H1 (cell line): ENCODE data around the gene SOX6. TPM values are rescaled to one million over a fixed set of nuclear protein-coding genes. Genes with fewer than 3 reads are reported as not detected.

ENCODE experiments used
- CTCF ChIA-PET: fragments of 300-600 bp; sonication (Branson Sonifier 250); formaldehyde crosslinking; loops from one replicate; lab custom pipeline; 2021; ENCODE audit not compliant: partially characterized antibody; lab: Charles Lee
- POLR2A ChIA-PET: fragments of 300-600 bp; sonication (Branson Sonifier 250); formaldehyde crosslinking; loops from one replicate; lab custom pipeline; 2021; ENCODE audit warnings: inconsistent platforms; ENCODE audit not compliant: partially characterized antibody; lab: Charles Lee
- DNase-seq, 2 experiments: peaks; one replicate each; pipeline versions ENCODE4 v3.0.0 to v3.0.0-alpha.2; 2010 to 2022; ENCODE audit warnings: low spot score in 2 of 2, low read depth in 1 of 2, mixed read lengths in 1 of 2
- FAIRE-seq: peaks from 2 replicates; lab custom pipeline; 2011; peaks lifted over from hg19 to GRCh38; lab: Jason Lieb, UNC
- H2AFZ ChIP-seq: 2 replicates; pipeline ENCODE4 v1.8.1; 2012; ENCODE audit warnings: low read length, inconsistent platforms
- H2AK5ac ChIP-seq: 2 replicates; pipeline ENCODE4 v1.6.1; 2013; ENCODE audit warnings: low read depth, low read length
- H2BK120ac ChIP-seq: replicated peaks from 2 replicates; pipeline ENCODE3; 2013; ENCODE audit warnings: low read depth, low read length, inconsistent platforms
- H2BK12ac ChIP-seq: 2 replicates; pipeline ENCODE4 v1.6.1; 2013; ENCODE audit warnings: low read depth, low read length
- H2BK15ac ChIP-seq: 2 replicates; pipeline ENCODE4 v1.6.1; 2013; ENCODE audit warnings: low read length
- H2BK20ac ChIP-seq: 2 replicates; pipeline ENCODE4 v1.6.1; 2013; ENCODE audit warnings: low read length
- H2BK5ac ChIP-seq: 2 replicates; pipeline ENCODE4 v1.6.1; 2013; ENCODE audit warnings: low read depth, low read length
- H3K14ac ChIP-seq: 2 replicates; pipeline ENCODE4 v1.6.1; 2013; ENCODE audit warnings: inconsistent platforms; ENCODE audit not compliant: insufficient read length
- H3K18ac ChIP-seq: 2 replicates; pipeline ENCODE4 v1.6.1; 2013; ENCODE audit warnings: low read length; ENCODE audit errors: extremely low read depth
- H3K23ac ChIP-seq: 2 replicates; pipeline ENCODE4 v1.6.1; 2013; ENCODE audit warnings: inconsistent platforms; ENCODE audit not compliant: insufficient read length
- H3K23me2 ChIP-seq: 2 replicates; pipeline ENCODE4 v1.6.1; 2013; ENCODE audit warnings: low read depth, low read length
- H3K27ac ChIP-seq: 2 replicates; pipeline ENCODE4 v1.6.1; 2011; ENCODE audit warnings: low read depth, low read length, inconsistent platforms
- H3K27me3 ChIP-seq, 4 experiments: replicated peaks in 1 of 4; 1 replicate in 1 of 4; 2 replicates in 3 of 4; pipeline versions ENCODE4 v1.6.1 to v1.8.1; 2011 to 2013; ENCODE audit warnings: low read length in 3 of 4, mild to moderate bottlenecking in 3 of 4, inconsistent platforms in 2 of 4, mixed read lengths in 2 of 4, moderate library complexity in 1 of 4; ENCODE audit not compliant: control insufficient read depth in 3 of 4, insufficient read depth in 3 of 4; ENCODE audit errors: extremely low read depth in 1 of 4
- H3K36me3 ChIP-seq, 4 experiments: 2 replicates each; pipeline versions ENCODE4 v1.6.1 to v1.8.1; 2011 to 2013; ENCODE audit warnings: mild to moderate bottlenecking in 4 of 4, low read length in 3 of 4, moderate library complexity in 2 of 4, control low read depth in 1 of 4, inconsistent platforms in 1 of 4; ENCODE audit not compliant: insufficient read depth in 4 of 4, control insufficient read depth in 2 of 4
- H3K4ac ChIP-seq: replicated peaks from 2 replicates; pipeline ENCODE3; 2013; ENCODE audit warnings: low read length, low read depth, mixed read lengths, inconsistent platforms; ENCODE audit not compliant: insufficient read length
- H3K4me1 ChIP-seq, 4 experiments: replicated peaks in 1 of 4; 1 replicate in 1 of 4; 2 replicates in 3 of 4; pipeline versions ENCODE4 v1.6.1 to v1.8.1; 2011 to 2013; ENCODE audit warnings: low read length in 3 of 4, inconsistent platforms in 2 of 4, mixed read lengths in 1 of 4; ENCODE audit not compliant: insufficient read depth in 4 of 4, control insufficient read depth in 3 of 4
- H3K4me2 ChIP-seq, 2 experiments: 2 replicates each; pipeline versions ENCODE4 v1.6.1 to v1.8.1; 2011 to 2013; ENCODE audit warnings: low read depth in 2 of 2, low read length in 2 of 2, control low read depth in 1 of 2, inconsistent platforms in 1 of 2, mild to moderate bottlenecking in 1 of 2; ENCODE audit not compliant: insufficient read depth in 1 of 2
- H3K4me3 ChIP-seq, 4 experiments: fragments of 200-600, 300-600 bp in 1 of 4; sonication (generic), shearing (Covaris generic), sonication (Bioruptor Twin) in 1 of 4; 2 replicates each; pipeline versions ENCODE4 v1.5.1 to v1.8.1; 2011 to 2016; ENCODE audit warnings: low read length in 4 of 4, low read depth in 3 of 4, control low read depth in 2 of 4, inconsistent platforms in 2 of 4, mild to moderate bottlenecking in 2 of 4, mixed read lengths in 1 of 4, moderate library complexity in 1 of 4; ENCODE audit not compliant: insufficient read depth in 2 of 4; ENCODE audit errors: extremely low read depth in 1 of 4
- H3K56ac ChIP-seq: replicated peaks from 2 replicates; pipeline ENCODE3; 2013; ENCODE audit warnings: low read depth, mild to moderate bottlenecking, mixed read lengths, low read length, inconsistent platforms; ENCODE audit not compliant: insufficient read length
- H3K79me1 ChIP-seq: 2 replicates; pipeline ENCODE4 v1.6.1; 2013; ENCODE audit warnings: low read depth, low read length, control low read depth
- H3K79me2 ChIP-seq, 2 experiments: 2 replicates each; pipeline versions ENCODE4 v1.6.1 to v1.8.1; 2012 to 2013; ENCODE audit warnings: low read length in 2 of 2, mild to moderate bottlenecking in 2 of 2, inconsistent platforms in 1 of 2; ENCODE audit not compliant: insufficient read depth in 2 of 2, control insufficient read depth in 1 of 2
- H3K9ac ChIP-seq, 4 experiments: replicated peaks in 1 of 4; 1 replicate in 1 of 4; 2 replicates in 3 of 4; pipeline versions ENCODE4 v1.6.1 to v1.8.1; 2011 to 2013; ENCODE audit warnings: low read depth in 3 of 4, low read length in 3 of 4, control low read depth in 2 of 4, mild to moderate bottlenecking in 2 of 4, moderate library complexity in 2 of 4, inconsistent platforms in 1 of 4; ENCODE audit errors: extremely low read depth in 1 of 4
- H3K9me3 ChIP-seq, 2 experiments: 2 replicates each; pipeline versions ENCODE4 v1.6.1 to v1.8.1; 2012 to 2013; ENCODE audit warnings: mild to moderate bottlenecking in 2 of 2, moderate library complexity in 2 of 2, control low read depth in 1 of 2, inconsistent platforms in 1 of 2, low read depth in 1 of 2, low read length in 1 of 2, mixed read lengths in 1 of 2; ENCODE audit not compliant: insufficient read depth in 2 of 2
- H4K20me1 ChIP-seq, 2 experiments: replicated peaks in 1 of 2; 2 replicates each; pipeline versions ENCODE3 to v1.8.1; 2011 to 2013; ENCODE audit warnings: inconsistent platforms in 2 of 2, low read length in 2 of 2, mild to moderate bottlenecking in 1 of 2; ENCODE audit not compliant: insufficient read depth in 2 of 2, control insufficient read depth in 1 of 2
- H4K5ac ChIP-seq: 2 replicates; pipeline ENCODE4 v1.6.1; 2013; ENCODE audit warnings: low read length, low read depth, mixed read lengths, inconsistent platforms; ENCODE audit not compliant: insufficient read length
- H4K8ac ChIP-seq: 2 replicates; pipeline ENCODE4 v1.8.0; 2013; ENCODE audit warnings: mild to moderate bottlenecking, moderate library complexity, low read length, inconsistent platforms; ENCODE audit not compliant: insufficient read depth; ENCODE audit errors: extremely low read depth
- H4K91ac ChIP-seq: replicated peaks from 2 replicates; pipeline ENCODE3; 2013; ENCODE audit warnings: low read length, mixed read lengths, inconsistent platforms; ENCODE audit not compliant: insufficient read length
- ATF2 ChIP-seq: IDR thresholded peaks from 2 replicates; pipeline ENCODE4 v1.6.1; 2012; ENCODE audit warnings: low read length, inconsistent platforms
- ATF3 ChIP-seq: IDR thresholded peaks from 2 replicates; pipeline ENCODE4 v1.6.1; 2011; ENCODE audit warnings: low read depth, mild to moderate bottlenecking, low read length; ENCODE audit not compliant: insufficient read depth
- CBX8 ChIP-seq: fragments of 300-800, 300-1000 bp; sonication (generic); IDR thresholded peaks from 2 replicates; pipeline ENCODE4 v1.7.1; 2016; ENCODE audit warnings: low read depth, low read length, borderline replicate concordance
- EP300 ChIP-seq, 2 experiments: IDR thresholded peaks; 1 replicate in 1 of 2; 2 replicates in 1 of 2; pipeline ENCODE4 v1.6.1; 2011 to 2012; ENCODE audit warnings: low read depth in 2 of 2, low read length in 2 of 2, mild to moderate bottlenecking in 2 of 2, borderline replicate concordance in 1 of 2, inconsistent platforms in 1 of 2, moderate library complexity in 1 of 2
- GABPA ChIP-seq: IDR thresholded peaks from 2 replicates; pipeline ENCODE4 v1.6.1; 2011; ENCODE audit warnings: mild to moderate bottlenecking, low read length, moderate library complexity, borderline replicate concordance; ENCODE audit not compliant: insufficient read depth
- JUND ChIP-seq: IDR thresholded peaks from 2 replicates; pipeline ENCODE4 v1.6.1; 2011; ENCODE audit warnings: mild to moderate bottlenecking, improper control_type of control experiment, low read length
- PHF8 ChIP-seq: fragments of 200-600 bp; sonication (generic); conservative IDR thresholded peaks from 2 replicates; pipeline ENCODE4 v1.7.1; 2012; ENCODE audit warnings: low read depth, mild to moderate bottlenecking, inconsistent platforms, low read length, moderate library complexity
- RFX5 ChIP-seq: IDR thresholded peaks from 2 replicates; pipeline ENCODE4 v1.6.1; 2011; ENCODE audit warnings: low read depth, low read length, improper control_type of control experiment, borderline replicate concordance
- WGBS, 2 experiments: shearing (Covaris generic) in 1 of 2; methylation state at CpG; one replicate each; pipeline versions ENCODE4 v1.1.6 to v1.1.7; 2013 to 2015; ENCODE audit warnings: low lambda C conversion rate in 2 of 2, mixed read lengths in 2 of 2, inconsistent platforms in 1 of 2, low coverage in 1 of 2, missing lambda C conversion rate in 1 of 2; ENCODE audit not compliant: insufficient replicate concordance in 2 of 2, insufficient coverage in 1 of 2, insufficient read length in 1 of 2; ENCODE audit errors: extremely low coverage in 1 of 2, missing lambda C conversion rate in 1 of 2; 5-methylcytosine and 5-hydroxymethylcytosine counted together
- polyA plus RNA-seq, 7 experiments: library from polyadenylated mRNA; depleted of rRNA in 3 of 7; stranded (reverse) in 5 of 7; unstranded in 2 of 7; fragments of >200 nt in 5 of 7; fragments of 200-250 nt in 2 of 7; gene quantifications; 1 replicate in 5 of 7; 2 replicates in 1 of 7; 4 replicates in 1 of 7; pipeline versions ENCODE4 v1.2.1 to v1.2.3, GENCODE V29; 2011 to 2013; ENCODE audit warnings: missing spikeins in 2 of 7, mixed read lengths in 2 of 7
- total RNA-seq: library from RNA; stranded (reverse); fragmentation: NEBNext Ultra II Directional; extraction: Animal tissue kit (Norgen Biotek cat#: 25700); gene quantifications from 2 replicates; pipeline ENCODE4 v1.2.1, GENCODE V29; 2021

The SOX6 gene
- total and polyA plus RNA-seq, 2 of the 8 experiments (the other 6 are each of a cell fraction or from before 2014, with no cell fraction given): 0.09 TPM; not detected in 1

- POLR2A ChIA-PET: no interaction called here
- Histone ChIP-seq H4K5ac (no peak overlapping the region), H3K79me1 (no peaks in the 10 kb centered on the region), H3K18ac (no peak overlapping the region), H2BK15ac (no peak overlapping the region), H3K4ac (no peak overlapping the region), H4K91ac (no peak overlapping the region), H3K27me3 (no peaks in the 10 kb centered on the region), H2AK5ac (no peak overlapping the region), H3K23me2 (no peaks in the 10 kb centered on the region), H3K27ac (no peak overlapping the region), H3K23ac (no peak overlapping the region), H2BK5ac (no peak overlapping the region), H2BK20ac (no peak overlapping the region), H3K79me2 (no peaks in the 10 kb centered on the region), H3K4me1 (peaks cover 0 to 4% (median under 1%) of the 10 kb centered on the region in 4 experiments; a peak in 2 of 7 replicates), H4K20me1 (no peaks in the 10 kb centered on the region), H3K9me3 (no peaks in the 10 kb centered on the region), H2AFZ (no peak overlapping the region), H3K4me2 (no peak overlapping the region), H3K14ac (no peak overlapping the region), H3K36me3 (no peaks in the 10 kb centered on the region), H3K9ac (no peak overlapping the region), H2BK12ac (no peak overlapping the region), H3K56ac (no peak overlapping the region), H3K4me3 (no peak overlapping the region), H2BK120ac (no peak overlapping the region), H4K8ac (no peak overlapping the region)
- DNase-seq: no peak
- CTCF ChIA-PET: no interaction called here
- no peak for FAIRE-seq
- 88% methylated on average over 2 of the region's 3 CpGs; no CpG with 5 or more reads in 1 of the 2 experiments for WGBS, 2 experiments
- TF ChIP-seq JUND: no peak
- TF ChIP-seq ATF2: no peak
- TF ChIP-seq RFX5: no peak
- TF ChIP-seq ATF3: no peak
- no peak for TF ChIP-seq EP300 (IDR thresholded peaks at IDR 0.05; ENCODE audit: borderline replicate concordance in 1 of 2, low read depth in 2 of 2, low read length in 2 of 2)
- no peak for TF ChIP-seq PHF8
- no peak for TF ChIP-seq CBX8
- no peak for TF ChIP-seq GABPA
These were observed 262.3 kb downstream of the SOX6 start for GRCh38 chr11:16093889-16094653.
